HepG2 (cell line): ENCODE measurements around the gene GAL3ST2. TPM values are rescaled to one million over a fixed set of nuclear protein-coding genes. Genes with fewer than 3 reads are reported as not detected.

Experiments used
- CREB1 ChIP-seq, 2 experiments: fragments of 450-650 bp in 1 of 2; IDR thresholded peaks; 2 replicates each; pipeline ENCODE4 v1.6.1; 2016 to 2017; ENCODE audit warnings: control low read depth in 1 of 2, mild to moderate bottlenecking in 1 of 2, missing compliant biosample characterization in 1 of 2, missing genetic modification characterization in 1 of 2
- MAFG ChIP-seq: sonication (generic); formaldehyde crosslinking; IDR thresholded peaks from 2 replicates; pipeline ENCODE4 v1.5.1; 2020; ENCODE audit warnings: mild to moderate bottlenecking, missing genetic modification reagents
- NCOA1 ChIP-seq: sonication (generic); formaldehyde crosslinking; IDR thresholded peaks from 2 replicates; pipeline ENCODE4 v1.9.0; 2021; ENCODE audit warnings: missing genetic modification reagents
- NR2C2 ChIP-seq: sonication (generic); formaldehyde crosslinking; IDR thresholded peaks from 2 replicates; pipeline ENCODE4 v1.4.0; 2020; ENCODE audit warnings: missing genetic modification reagents, mild to moderate bottlenecking, moderate library complexity, borderline replicate concordance
- SALL2 ChIP-seq: sonication (generic); formaldehyde crosslinking; IDR thresholded peaks from 2 replicates; pipeline ENCODE4 v1.8.1; 2023; ENCODE audit warnings: mild to moderate bottlenecking, missing genetic modification reagents, inconsistent platforms
- XBP1 ChIP-seq: sonication (generic); formaldehyde crosslinking; IDR thresholded peaks from 2 replicates; pipeline ENCODE4 v1.5.0; 2020; ENCODE audit warnings: missing genetic modification reagents
- ZBTB7B ChIP-seq: sonication (generic); formaldehyde crosslinking; IDR thresholded peaks from 2 replicates; pipeline ENCODE4 v1.4.0; 2020; ENCODE audit warnings: missing genetic modification reagents
- ZMYM4 ChIP-seq: sonication (generic); formaldehyde crosslinking; IDR thresholded peaks from 2 replicates; pipeline ENCODE4 v1.8.1; 2023; ENCODE audit warnings: mild to moderate bottlenecking, missing genetic modification reagents
- ZNF274 ChIP-seq: sonication (generic); formaldehyde crosslinking; IDR thresholded peaks from 2 replicates; pipeline ENCODE4 v1.5.1; 2020; ENCODE audit warnings: mild to moderate bottlenecking, missing genetic modification reagents
- ZNF557 ChIP-seq: sonication (generic); formaldehyde crosslinking; IDR thresholded peaks from 2 replicates; pipeline ENCODE4 v1.4.0; 2020; ENCODE audit warnings: missing genetic modification reagents
- ZNF577 ChIP-seq: sonication (generic); formaldehyde crosslinking; IDR thresholded peaks from 2 replicates; pipeline ENCODE4 v1.4.0; 2020; ENCODE audit warnings: mild to moderate bottlenecking, low read depth, missing genetic modification reagents, borderline replicate concordance
- ZNF816 ChIP-seq: sonication (generic); formaldehyde crosslinking; IDR thresholded peaks from 2 replicates; pipeline ENCODE4 v1.8.0; 2022; ENCODE audit warnings: missing genetic modification reagents, mild to moderate bottlenecking, borderline replicate concordance
- polyA plus RNA-seq, 8 experiments: library from polyadenylated mRNA; depleted of rRNA in 3 of 8; stranded (reverse) in 7 of 8; unstranded in 1 of 8; fragments of >200 nt; fragmentation: Illumina TruSeq in 4 of 8; extraction: Trizol in 4 of 8; gene quantifications; 2 replicates each; pipeline versions ENCODE4 v1.2.1 to v1.2.3, GENCODE V29; 2011 to 2016; ENCODE audit warnings: low read depth in 4 of 8, missing spikeins in 1 of 8, mixed read lengths in 1 of 8; ENCODE audit not compliant: insufficient read depth in 1 of 8
- total RNA-seq, 5 experiments: library from RNA; depleted of rRNA; stranded (reverse); fragments of >200 nt; fragmentation: Illumina TruSeq; extraction: Trizol; gene quantifications; 2 replicates each; pipeline ENCODE4 v1.2.3, GENCODE V29; 2016; ENCODE audit warnings: low read depth in 1 of 5
- TF ChIP-seq, protein P1 (sequence below): sonication (generic); formaldehyde crosslinking; IDR thresholded peaks from 2 replicates; pipeline ENCODE4 v1.9.0; 2022; ENCODE audit warnings: low read depth, missing genetic modification reagents
- TF ChIP-seq, protein P2 (sequence below): sonication (generic); formaldehyde crosslinking; IDR thresholded peaks from 2 replicates; pipeline ENCODE4 v1.9.0; 2022; ENCODE audit warnings: missing genetic modification reagents, mild to moderate bottlenecking, borderline replicate concordance
- TF ChIP-seq, protein P3 (sequence below): sonication (generic); formaldehyde crosslinking; IDR thresholded peaks from 2 replicates; pipeline ENCODE4 v1.5.1; 2020; ENCODE audit warnings: mild to moderate bottlenecking, moderate library complexity, missing genetic modification reagents
- TF ChIP-seq, protein P4 (sequence below): IDR thresholded peaks from 2 replicates; pipeline ENCODE4 v1.6.1; 2016; ENCODE audit warnings: missing genetic modification reagents, missing compliant biosample characterization
- TF ChIP-seq, protein P5 (sequence below): sonication (generic); formaldehyde crosslinking; IDR thresholded peaks from 2 replicates; pipeline ENCODE4 v1.8.0; 2022; ENCODE audit warnings: missing genetic modification reagents, mild to moderate bottlenecking, moderate library complexity, borderline replicate concordance
- TF ChIP-seq, protein P6 (sequence below): sonication (generic); formaldehyde crosslinking; IDR thresholded peaks from 2 replicates; pipeline ENCODE4 v1.4.0; 2020; ENCODE audit warnings: missing genetic modification reagents, borderline replicate concordance

The GAL3ST2 gene
- total and polyA plus RNA-seq, 2 of the 13 experiments (the other 11 are each of a cell fraction or from before 2014, with no cell fraction given), result 0.17 to 0.20 TPM

DNA sequence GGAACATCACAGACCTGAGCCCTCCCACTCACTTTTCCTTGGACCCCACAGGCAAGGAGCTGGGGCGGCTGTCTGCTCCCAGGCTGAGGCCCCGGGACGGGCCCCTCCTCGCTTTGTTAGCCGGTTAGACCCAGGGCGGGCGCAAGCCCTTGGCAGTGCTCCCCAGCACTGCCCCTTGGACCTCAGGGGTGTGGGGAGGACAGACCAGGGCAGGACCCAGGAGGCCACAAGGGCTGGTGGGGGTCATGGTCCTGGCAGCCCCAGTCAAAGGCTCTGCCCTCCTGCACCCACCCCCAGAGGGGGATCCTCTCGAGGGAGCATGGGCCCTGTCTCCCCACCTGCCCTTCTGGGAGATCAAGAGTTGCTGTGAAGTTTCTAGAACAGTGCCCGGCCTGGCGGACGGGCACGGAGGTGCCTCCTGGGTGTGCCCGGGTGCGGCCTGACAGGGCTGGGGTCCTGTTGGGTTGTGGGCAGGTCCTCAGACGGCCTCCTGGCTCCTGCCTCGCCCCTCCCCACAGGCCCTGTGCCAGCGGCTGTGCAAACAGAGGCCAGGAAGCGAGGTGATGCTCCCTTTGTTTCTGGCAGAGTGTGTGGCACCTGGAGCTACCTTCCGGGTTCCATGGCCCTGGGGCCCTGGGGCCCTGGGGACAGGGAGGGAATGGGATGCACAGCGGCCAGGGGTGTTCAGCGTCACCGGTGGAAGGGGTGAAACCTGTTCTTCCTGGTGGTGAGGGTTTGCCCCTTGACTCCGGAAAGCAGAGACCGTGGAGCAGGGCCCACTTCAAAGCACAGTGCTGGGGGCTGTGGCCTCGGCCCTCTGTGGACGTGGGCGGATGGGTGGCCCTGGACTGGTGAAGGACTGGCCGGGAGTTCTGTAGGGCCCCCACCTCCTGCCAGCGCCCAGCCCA, 2.9 kb upstream of the GAL3ST2 start (continued):
- no peak for TF ChIP-seq ZNF577 (CRISPR knock-in tag)
- TF ChIP-seq ZNF557 (CRISPR knock-in tag), result no peak
- TF ChIP-seq, protein P1, sequence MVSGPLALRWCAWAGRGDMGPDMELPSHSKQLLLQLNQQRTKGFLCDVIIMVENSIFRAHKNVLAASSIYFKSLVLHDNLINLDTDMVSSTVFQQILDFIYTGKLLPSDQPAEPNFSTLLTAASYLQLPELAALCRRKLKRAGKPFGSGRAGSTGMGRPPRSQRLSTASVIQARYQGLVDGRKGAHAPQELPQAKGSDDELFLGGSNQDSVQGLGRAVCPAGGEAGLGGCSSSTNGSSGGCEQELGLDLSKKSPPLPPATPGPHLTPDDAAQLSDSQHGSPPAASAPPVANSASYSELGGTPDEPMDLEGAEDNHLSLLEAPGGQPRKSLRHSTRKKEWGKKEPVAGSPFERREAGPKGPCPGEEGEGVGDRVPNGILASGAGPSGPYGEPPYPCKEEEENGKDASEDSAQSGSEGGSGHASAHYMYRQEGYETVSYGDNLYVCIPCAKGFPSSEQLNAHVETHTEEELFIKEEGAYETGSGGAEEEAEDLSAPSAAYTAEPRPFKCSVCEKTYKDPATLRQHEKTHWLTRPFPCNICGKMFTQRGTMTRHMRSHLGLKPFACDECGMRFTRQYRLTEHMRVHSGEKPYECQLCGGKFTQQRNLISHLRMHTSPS (CRISPR knock-in tag), result peak; percentile 100
- 0 out of 2 replicates have a peak, but pooled peaks have one; percentile 14 for TF ChIP-seq ZNF816
- TF ChIP-seq, protein P2, sequence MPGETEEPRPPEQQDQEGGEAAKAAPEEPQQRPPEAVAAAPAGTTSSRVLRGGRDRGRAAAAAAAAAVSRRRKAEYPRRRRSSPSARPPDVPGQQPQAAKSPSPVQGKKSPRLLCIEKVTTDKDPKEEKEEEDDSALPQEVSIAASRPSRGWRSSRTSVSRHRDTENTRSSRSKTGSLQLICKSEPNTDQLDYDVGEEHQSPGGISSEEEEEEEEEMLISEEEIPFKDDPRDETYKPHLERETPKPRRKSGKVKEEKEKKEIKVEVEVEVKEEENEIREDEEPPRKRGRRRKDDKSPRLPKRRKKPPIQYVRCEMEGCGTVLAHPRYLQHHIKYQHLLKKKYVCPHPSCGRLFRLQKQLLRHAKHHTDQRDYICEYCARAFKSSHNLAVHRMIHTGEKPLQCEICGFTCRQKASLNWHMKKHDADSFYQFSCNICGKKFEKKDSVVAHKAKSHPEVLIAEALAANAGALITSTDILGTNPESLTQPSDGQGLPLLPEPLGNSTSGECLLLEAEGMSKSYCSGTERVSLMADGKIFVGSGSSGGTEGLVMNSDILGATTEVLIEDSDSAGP (CRISPR knock-in tag), result peak; percentile 52
- TF ChIP-seq, protein P3, sequence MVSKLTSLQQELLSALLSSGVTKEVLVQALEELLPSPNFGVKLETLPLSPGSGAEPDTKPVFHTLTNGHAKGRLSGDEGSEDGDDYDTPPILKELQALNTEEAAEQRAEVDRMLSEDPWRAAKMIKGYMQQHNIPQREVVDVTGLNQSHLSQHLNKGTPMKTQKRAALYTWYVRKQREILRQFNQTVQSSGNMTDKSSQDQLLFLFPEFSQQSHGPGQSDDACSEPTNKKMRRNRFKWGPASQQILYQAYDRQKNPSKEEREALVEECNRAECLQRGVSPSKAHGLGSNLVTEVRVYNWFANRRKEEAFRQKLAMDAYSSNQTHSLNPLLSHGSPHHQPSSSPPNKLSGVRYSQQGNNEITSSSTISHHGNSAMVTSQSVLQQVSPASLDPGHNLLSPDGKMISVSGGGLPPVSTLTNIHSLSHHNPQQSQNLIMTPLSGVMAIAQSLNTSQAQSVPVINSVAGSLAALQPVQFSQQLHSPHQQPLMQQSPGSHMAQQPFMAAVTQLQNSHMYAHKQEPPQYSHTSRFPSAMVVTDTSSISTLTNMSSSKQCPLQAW (CRISPR knock-in tag), result peak; percentile 85
- TF ChIP-seq XBP1 (CRISPR knock-in tag), result no peak
- no peak; the same call in 1 of the 2 replicates for TF ChIP-seq SALL2 (CRISPR knock-in tag)
- TF ChIP-seq CREB1 (IDR thresholded peaks at IDR 0.05), result no peak
- TF ChIP-seq CREB1 (CRISPR knock-in tag; IDR thresholded peaks at IDR 0.05), result no peak
- TF ChIP-seq NCOA1, result peak; percentile 61
- peak; percentile 86 for TF ChIP-seq ZBTB7B (CRISPR knock-in tag)
- TF ChIP-seq MAFG (CRISPR knock-in tag), result no peak
- no peak for TF ChIP-seq NR2C2 (CRISPR knock-in tag)
- TF ChIP-seq, protein P4, sequence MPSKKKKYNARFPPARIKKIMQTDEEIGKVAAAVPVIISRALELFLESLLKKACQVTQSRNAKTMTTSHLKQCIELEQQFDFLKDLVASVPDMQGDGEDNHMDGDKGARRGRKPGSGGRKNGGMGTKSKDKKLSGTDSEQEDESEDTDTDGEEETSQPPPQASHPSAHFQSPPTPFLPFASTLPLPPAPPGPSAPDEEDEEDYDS (CRISPR knock-in tag), result 0 out of 2 replicates have a peak, but pooled peaks have one; percentile 41
- 0 out of 2 replicates have a peak, but pooled peaks have one; percentile 33 for TF ChIP-seq ZNF274 (CRISPR knock-in tag)
- TF ChIP-seq, protein P5, sequence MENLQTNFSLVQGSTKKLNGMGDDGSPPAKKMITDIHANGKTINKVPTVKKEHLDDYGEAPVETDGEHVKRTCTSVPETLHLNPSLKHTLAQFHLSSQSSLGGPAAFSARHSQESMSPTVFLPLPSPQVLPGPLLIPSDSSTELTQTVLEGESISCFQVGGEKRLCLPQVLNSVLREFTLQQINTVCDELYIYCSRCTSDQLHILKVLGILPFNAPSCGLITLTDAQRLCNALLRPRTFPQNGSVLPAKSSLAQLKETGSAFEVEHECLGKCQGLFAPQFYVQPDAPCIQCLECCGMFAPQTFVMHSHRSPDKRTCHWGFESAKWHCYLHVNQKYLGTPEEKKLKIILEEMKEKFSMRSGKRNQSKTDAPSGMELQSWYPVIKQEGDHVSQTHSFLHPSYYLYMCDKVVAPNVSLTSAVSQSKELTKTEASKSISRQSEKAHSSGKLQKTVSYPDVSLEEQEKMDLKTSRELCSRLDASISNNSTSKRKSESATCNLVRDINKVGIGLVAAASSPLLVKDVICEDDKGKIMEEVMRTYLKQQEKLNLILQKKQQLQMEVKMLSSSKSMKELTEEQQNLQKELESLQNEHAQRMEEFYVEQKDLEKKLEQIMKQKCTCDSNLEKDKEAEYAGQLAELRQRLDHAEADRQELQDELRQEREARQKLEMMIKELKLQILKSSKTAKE, result peak; percentile 78; the same call in 1 of the 2 replicates
- TF ChIP-seq ZMYM4 (CRISPR knock-in tag), result peak; percentile 35; the same call in 1 of the 2 replicates
- TF ChIP-seq, protein P6, sequence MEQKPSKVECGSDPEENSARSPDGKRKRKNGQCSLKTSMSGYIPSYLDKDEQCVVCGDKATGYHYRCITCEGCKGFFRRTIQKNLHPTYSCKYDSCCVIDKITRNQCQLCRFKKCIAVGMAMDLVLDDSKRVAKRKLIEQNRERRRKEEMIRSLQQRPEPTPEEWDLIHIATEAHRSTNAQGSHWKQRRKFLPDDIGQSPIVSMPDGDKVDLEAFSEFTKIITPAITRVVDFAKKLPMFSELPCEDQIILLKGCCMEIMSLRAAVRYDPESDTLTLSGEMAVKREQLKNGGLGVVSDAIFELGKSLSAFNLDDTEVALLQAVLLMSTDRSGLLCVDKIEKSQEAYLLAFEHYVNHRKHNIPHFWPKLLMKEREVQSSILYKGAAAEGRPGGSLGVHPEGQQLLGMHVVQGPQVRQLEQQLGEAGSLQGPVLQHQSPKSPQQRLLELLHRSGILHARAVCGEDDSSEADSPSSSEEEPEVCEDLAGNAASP, result peak; percentile 49; the same call in 1 of the 2 replicates
